ENCODE measurements around the gene CDX1.

Gene CDX1

DNA sequence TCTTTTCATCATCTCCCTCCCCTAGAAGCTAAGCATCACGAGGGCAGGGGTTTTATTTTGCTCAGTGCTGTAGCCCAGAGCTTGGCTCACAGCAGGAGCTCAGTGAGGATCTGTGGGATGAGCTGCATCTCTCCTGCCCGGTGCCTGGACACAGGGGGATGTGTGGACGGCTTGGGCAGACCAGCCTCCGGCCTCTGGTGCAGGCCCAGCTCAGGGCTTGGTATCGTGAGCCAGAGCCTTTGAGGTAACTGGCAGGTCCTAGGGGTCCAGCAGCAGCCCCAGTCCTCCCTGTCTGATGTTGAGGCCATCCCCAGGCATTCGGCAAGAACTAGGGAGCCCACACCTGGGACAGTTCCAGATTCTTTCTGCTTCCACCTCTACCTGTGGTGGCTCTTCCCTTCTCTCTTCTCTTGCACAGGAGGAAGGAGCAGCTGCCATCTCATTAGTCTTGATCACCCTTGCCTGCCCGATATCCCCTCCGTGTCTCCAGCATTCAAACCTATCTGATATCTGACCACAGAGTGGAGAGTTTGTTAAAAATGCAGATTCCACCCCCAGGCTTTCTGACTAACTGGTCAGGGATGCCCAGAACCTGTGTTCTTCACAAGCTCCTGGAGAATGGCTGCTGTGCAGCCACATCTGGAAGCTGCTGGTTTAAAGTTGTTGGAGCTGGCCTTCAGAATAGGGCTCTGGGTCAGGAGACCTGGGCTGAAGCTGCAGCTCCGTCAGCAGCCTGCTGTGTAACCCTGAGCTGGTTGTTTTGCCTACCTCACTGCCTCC is 15.4 kb downstream of the CDX1 start:
- TF ChIP-seq, protein P1, sequence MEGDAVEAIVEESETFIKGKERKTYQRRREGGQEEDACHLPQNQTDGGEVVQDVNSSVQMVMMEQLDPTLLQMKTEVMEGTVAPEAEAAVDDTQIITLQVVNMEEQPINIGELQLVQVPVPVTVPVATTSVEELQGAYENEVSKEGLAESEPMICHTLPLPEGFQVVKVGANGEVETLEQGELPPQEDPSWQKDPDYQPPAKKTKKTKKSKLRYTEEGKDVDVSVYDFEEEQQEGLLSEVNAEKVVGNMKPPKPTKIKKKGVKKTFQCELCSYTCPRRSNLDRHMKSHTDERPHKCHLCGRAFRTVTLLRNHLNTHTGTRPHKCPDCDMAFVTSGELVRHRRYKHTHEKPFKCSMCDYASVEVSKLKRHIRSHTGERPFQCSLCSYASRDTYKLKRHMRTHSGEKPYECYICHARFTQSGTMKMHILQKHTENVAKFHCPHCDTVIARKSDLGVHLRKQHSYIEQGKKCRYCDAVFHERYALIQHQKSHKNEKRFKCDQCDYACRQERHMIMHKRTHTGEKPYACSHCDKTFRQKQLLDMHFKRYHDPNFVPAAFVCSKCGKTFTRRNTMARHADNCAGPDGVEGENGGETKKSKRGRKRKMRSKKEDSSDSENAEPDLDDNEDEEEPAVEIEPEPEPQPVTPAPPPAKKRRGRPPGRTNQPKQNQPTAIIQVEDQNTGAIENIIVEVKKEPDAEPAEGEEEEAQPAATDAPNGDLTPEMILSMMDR (IDR thresholded peaks at IDR 0.05; ENCODE audit: insufficient read depth, low read depth, low read length, missing control alignments), result no peak
- H3K4me3 ChIP-seq (ENCODE audit: low read length), result no peak overlapping the region
- DNase-seq (ENCODE audit: low read depth), result no peak

- no peak for DNase-seq (ENCODE audit: low read depth)
- no peak overlapping the region for H3K4me3 ChIP-seq (ENCODE audit: low read length)
- TF ChIP-seq, protein P1 (IDR thresholded peaks at IDR 0.05; ENCODE audit: insufficient read depth, low read depth, low read length, missing control alignments), result no peak
These were observed 16.2 kb downstream of the CDX1 start for GRCh38 chr5:150182774-150183173.

GRCh38 chr5:150183436-150183835 is 16.9 kb downstream of the CDX1 start:
- no peak overlapping the region for H3K4me3 ChIP-seq (ENCODE audit: low read length)
- DNase-seq (ENCODE audit: low read depth), result no peak
- TF ChIP-seq, protein P1 (IDR thresholded peaks at IDR 0.05; ENCODE audit: insufficient read depth, low read depth, low read length, missing control alignments), result no peak

DNA sequence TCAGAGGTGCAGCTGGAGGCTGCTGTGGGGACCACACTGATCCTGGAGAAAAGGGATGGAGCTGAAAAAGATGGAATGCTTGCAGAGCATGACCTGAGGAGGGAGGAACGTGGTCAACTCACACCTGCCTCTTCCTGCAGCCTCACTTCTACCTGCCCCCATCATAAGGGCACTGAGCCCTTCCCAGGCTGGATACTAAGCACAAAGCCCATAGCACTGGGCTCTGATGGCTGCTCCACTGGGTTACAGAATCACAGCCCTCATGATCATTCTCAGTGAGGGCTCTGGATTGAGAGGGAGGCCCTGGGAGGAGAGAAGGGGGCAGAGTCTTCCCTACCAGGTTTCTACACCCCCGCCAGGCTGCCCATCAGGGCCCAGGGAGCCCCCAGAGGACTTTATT is 17.4 kb downstream of the CDX1 start:
- DNase-seq (ENCODE audit: low read depth), result no peak
- TF ChIP-seq, protein P1 (IDR thresholded peaks at IDR 0.05; ENCODE audit: insufficient read depth, low read depth, low read length, missing control alignments), result no peak
- H3K4me3 ChIP-seq (ENCODE audit: low read length), result no peak overlapping the region

- no peak for DNase-seq (ENCODE audit: low read depth)
- TF ChIP-seq, protein P1 (IDR thresholded peaks at IDR 0.05; ENCODE audit: insufficient read depth, low read depth, low read length, missing control alignments), result no peak
- no peak overlapping the region for H3K4me3 ChIP-seq (ENCODE audit: low read length)
These were observed 18.7 kb downstream of the CDX1 start for GRCh38 chr5:150184990-150185912.

- DNase-seq (ENCODE audit: low read depth), result no peak
- no peak overlapping the region for H3K4me3 ChIP-seq (ENCODE audit: low read length)
- TF ChIP-seq, protein P1 (IDR thresholded peaks at IDR 0.05; ENCODE audit: insufficient read depth, low read depth, low read length, missing control alignments), result no peak
These were observed 19.6 kb downstream of the CDX1 start for GRCh38 chr5:150186137-150186536.

Measured in epithelial cell of esophagus (primary cell).